ENCODE measurements around the gene RMRP. TPM values are rescaled to one million over a fixed set of nuclear protein-coding genes. Genes with fewer than 3 reads are reported as not detected.

The RMRP gene
- total RNA-seq, 3 donors from 2014 or later = 12,907 to 15,791 (median 13,372) TPM

DNA sequence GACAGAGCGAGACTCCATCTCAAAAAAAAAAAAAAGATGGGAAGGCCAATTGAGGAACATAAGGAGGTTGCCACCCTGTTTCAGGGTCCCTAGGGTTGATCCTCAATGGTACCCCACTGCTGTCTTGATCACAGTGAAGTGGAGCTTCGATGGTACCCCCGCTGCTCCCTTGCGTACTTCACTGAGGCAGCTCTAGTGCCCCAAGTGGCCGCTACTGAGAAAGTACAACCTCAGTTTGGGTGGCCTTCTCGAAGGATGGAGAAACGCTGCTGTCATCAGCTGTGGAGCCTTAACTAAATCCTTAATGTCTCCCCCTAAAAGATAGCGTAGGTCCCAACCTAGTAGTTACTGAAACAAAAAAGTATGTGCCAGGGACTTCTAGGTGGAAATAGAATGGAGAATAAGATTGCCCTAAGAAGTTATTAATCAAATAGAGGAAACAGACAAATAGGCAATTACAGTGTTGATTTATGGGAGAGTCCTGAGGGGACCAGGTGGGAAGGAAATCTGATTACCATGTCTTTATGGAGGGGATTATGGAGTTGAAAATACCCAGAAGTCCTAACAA, 46.5 kb downstream of the RMRP start:
- DNase-seq (peak; percentile 50), ATAC-seq (peak; percentile 89 to 97)
- Mint-ChIP-seq H3K4me3 (no peak overlapping the region), H3K36me3 (ENCODE audit: insufficient read depth) (peaks cover 10% of the 10 kb centered on the region), H3K27me3 (ENCODE audit: low read depth) (no peaks in the 10 kb centered on the region), H3K9me3 (no peaks in the 10 kb centered on the region), H3K4me1 (ENCODE audit: low read depth) (peaks cover 27% of the 10 kb centered on the region)

DNA sequence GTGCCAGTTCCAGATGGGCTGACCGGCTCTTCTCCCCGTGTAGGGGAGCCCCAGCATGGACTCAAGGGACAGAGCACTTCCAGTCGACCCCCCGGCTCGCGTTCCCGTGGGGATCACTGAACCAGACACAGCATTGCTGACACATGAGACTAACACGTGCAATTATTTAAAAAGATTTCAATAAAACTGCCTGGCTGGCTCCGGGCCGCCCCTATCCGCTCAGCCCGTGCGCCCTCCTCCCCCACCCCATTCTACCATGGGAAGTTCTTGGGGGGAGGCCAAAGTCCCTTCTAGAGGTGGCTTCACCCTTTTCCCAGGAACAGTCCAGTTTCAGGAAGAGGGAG, 48.0 kb downstream of the RMRP start:
- ATAC-seq = no peak
- Mint-ChIP-seq H3K36me3 (ENCODE audit: insufficient read depth) (peaks cover 10% of the 10 kb centered on the region), H3K4me3 (no peak overlapping the region), H3K9me3 (no peaks in the 10 kb centered on the region), H3K4me1 (ENCODE audit: low read depth) (peaks cover 22% of the 10 kb centered on the region), H3K27me3 (ENCODE audit: low read depth) (no peaks in the 10 kb centered on the region)
- no peak for DNase-seq

DNA sequence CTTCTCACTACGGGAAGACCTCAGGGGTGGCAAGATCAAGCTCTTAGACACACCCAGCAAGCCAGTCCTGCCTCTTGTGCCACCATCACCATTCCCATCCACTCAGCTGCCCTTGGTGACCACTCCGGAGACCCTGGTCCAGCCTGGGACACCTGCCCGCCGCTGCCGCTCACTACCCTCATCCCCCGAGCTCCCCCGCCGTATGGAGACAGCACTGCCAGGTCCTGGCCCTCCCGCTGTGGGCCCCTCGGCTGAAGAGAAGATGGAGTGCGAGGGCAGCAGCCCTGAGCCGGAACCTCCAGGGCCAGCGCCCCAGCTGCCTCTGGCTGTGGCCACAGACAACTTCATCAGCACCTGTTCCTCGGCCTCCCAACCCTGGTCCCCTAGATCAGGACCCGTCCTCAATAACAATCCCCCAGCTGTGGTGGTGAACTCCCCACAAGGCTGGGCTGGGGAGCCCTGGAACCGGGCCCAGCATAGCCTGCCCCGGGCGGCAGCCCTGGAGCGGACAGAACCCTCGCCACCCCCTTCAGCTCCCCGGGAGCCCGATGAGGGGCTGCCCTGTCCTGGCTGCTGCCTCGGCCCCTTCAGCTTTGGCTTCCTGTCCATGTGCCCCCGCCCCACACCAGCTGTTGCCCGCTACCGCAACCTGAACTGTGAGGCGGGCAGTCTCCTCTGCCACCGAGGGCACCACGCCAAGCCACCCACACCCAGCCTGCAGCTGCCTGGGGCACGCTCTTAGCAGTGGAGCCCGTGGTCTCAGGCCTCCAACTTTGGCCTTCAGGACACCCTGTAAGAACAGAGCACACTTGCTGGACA, 48.6 kb downstream of the RMRP start:
- Mint-ChIP-seq H3K4me3 (no peak overlapping the region), H3K4me1 (ENCODE audit: low read depth) (peaks cover 27% of the 10 kb centered on the region), H3K9me3 (no peaks in the 10 kb centered on the region), H3K36me3 (ENCODE audit: insufficient read depth) (peaks cover 10% of the 10 kb centered on the region), H3K27me3 (ENCODE audit: low read depth) (no peaks in the 10 kb centered on the region)
- no peak for ATAC-seq
- DNase-seq = no peak

DNA sequence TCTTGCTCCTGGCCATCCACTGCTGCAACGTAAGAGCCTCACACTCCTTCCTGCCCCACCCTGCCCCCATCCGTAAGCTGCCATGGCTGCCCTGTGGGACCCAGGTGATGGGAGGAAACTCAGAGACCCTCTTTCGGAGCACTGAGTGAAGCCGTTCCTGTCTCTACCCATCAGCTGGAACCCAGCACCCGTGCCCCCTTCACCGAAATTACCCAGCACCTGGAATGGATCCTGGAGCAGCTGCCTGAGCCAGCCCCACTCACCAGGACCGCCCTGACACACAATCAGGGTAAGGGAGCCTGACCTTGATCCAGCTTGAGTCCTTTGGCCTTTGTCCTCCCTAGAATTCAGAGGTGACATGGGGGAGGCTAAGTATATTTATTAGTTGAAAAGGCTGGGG, 49.6 kb downstream of the RMRP start:
- no peak for DNase-seq
- Mint-ChIP-seq H3K9me3 (no peaks in the 10 kb centered on the region), H3K4me1 (ENCODE audit: low read depth) (peaks cover 36% of the 10 kb centered on the region), H3K27me3 (ENCODE audit: low read depth) (no peaks in the 10 kb centered on the region), H3K4me3 (no peak overlapping the region), H3K36me3 (ENCODE audit: insufficient read depth) (peaks cover 10% of the 10 kb centered on the region)
- no peak for ATAC-seq

Other genes with a start within 250 kb of the RMRP start
- gene RUSC2, start 167.9 kb downstream of the RMRP start, total RNA-seq = 1 to 10 TPM; 1.8 to 5.5 (median 2.1) TPM
- gene TESK1, start 52.8 kb downstream of the RMRP start, total RNA-seq = 10 to 100 TPM; 42.0 to 57.1 (median 54.9) TPM
- gene CD72, start 39.6 kb downstream of the RMRP start, total RNA-seq = 1 to 10 TPM; 1.8 to 4.5 (median 3.9) TPM
- 10 to 100 TPM; 21.8 to 23.8 (median 22.9) TPM for gene SIT1, start 7.1 kb downstream of the RMRP start, total RNA-seq
- 10 to 100 TPM; 11.1 to 12.5 (median 12.0) TPM for gene CCDC107, start 273 bp upstream of the RMRP start, total RNA-seq
- 1 to 10 TPM; 1.1 to 1.2 (median 1.2) TPM for gene ARHGEF39, start 7.2 kb upstream of the RMRP start, total RNA-seq
- gene CA9, start 15.9 kb upstream of the RMRP start, total RNA-seq = under 1 TPM in 2 of 3 donors, not detected in 1; 0.24 to 0.46 TPM
- gene TPM2, start 31.9 kb upstream of the RMRP start, total RNA-seq = 1 to 10 TPM; 1.6 to 2.2 (median 2.2) TPM
- 100 to 1,000 TPM; 210 to 252 (median 230) TPM for gene TLN1, start 74.2 kb upstream of the RMRP start, total RNA-seq
- 10 to 100 TPM; 22.9 to 27.5 (median 23.6) TPM for gene CREB3, start 74.6 kb upstream of the RMRP start, total RNA-seq
- 10 to 100 TPM; 29.9 to 34.8 (median 33.2) TPM for gene GBA2, start 91.2 kb upstream of the RMRP start, total RNA-seq
- gene RGP1, start 91.3 kb upstream of the RMRP start, total RNA-seq = 10 to 100 TPM; 14.3 to 15.3 (median 14.6) TPM
- 1 to 10 TPM in 1 of 3 donors, under 1 TPM in 2; 0.84 to 1.4 (median 0.86) TPM for gene MSMP, start 96.3 kb upstream of the RMRP start, total RNA-seq
- 1 to 10 TPM; 4.4 to 5.3 (median 5.2) TPM for gene NPR2, start 133.6 kb upstream of the RMRP start, total RNA-seq
- under 1 TPM; 0.27 to 0.48 (median 0.40) TPM for gene SPAG8, start 154.2 kb upstream of the RMRP start, total RNA-seq
- 10 to 100 TPM; 28.7 to 31.9 (median 30.0) TPM for gene HINT2, start 157.0 kb upstream of the RMRP start, total RNA-seq
- gene FAM221B, start 170.7 kb upstream of the RMRP start, total RNA-seq = not detected
- gene TMEM8B, start 171.2 kb upstream of the RMRP start, total RNA-seq = 1 to 10 TPM; 1.5 to 1.9 (median 1.8) TPM
- gene OR13J1, start 212.4 kb upstream of the RMRP start, total RNA-seq = not detected
- gene HRCT1, start 248.2 kb upstream of the RMRP start, total RNA-seq = not detected